K562 (cell line): ENCODE data around the gene ABHD4. TPM values are rescaled to one million over a fixed set of nuclear protein-coding genes. Genes with fewer than 3 reads are reported as not detected.
A peak's percentile ranks its signal among the peaks of the same experiment; 100 is the strongest.

Source experiments
- ATF3 ChIP-seq, 2 experiments: fragments of 450-650 bp in 1 of 2; sonication (generic) in 1 of 2; formaldehyde crosslinking in 1 of 2; IDR thresholded peaks in 1 of 2; conservative IDR thresholded peaks in 1 of 2; 2 replicates each; pipeline versions ENCODE4 v1.6.1 to v1.8.1; 2016 to 2023; ENCODE audit warnings: mild to moderate bottlenecking in 2 of 2, moderate library complexity in 2 of 2, inconsistent platforms in 1 of 2, missing genetic modification reagents in 1 of 2
- ATF7 ChIP-seq: fragments of 450-650 bp; IDR thresholded peaks from 2 replicates; pipeline ENCODE4 v1.7.1; 2014; ENCODE audit warnings: mild to moderate bottlenecking, moderate library complexity
- BRF1 ChIP-seq: IDR thresholded peaks from 3 replicates; pipeline ENCODE4 v1.6.1; 2011; ENCODE audit warnings: borderline replicate concordance, mild to moderate bottlenecking; ENCODE audit not compliant: insufficient read length; ENCODE audit errors: extremely low read depth
- CEBPB ChIP-seq: fragments of 450-650 bp; IDR thresholded peaks from 2 replicates; pipeline ENCODE4 v1.6.1; 2016; ENCODE audit warnings: missing genetic modification characterization, missing compliant biosample characterization
- CEBPG ChIP-seq, 3 experiments: fragments of 200-800 bp in 1 of 3; sonication (Bioruptor generic) in 1 of 3; sonication (generic) in 1 of 3; formaldehyde crosslinking in 1 of 3; IDR thresholded peaks in 2 of 3; conservative IDR thresholded peaks in 1 of 3; 2 replicates each; pipeline versions ENCODE4 v1.6.1 to v1.8.0; 2016 to 2022; ENCODE audit warnings: missing compliant biosample characterization in 2 of 3, missing genetic modification characterization in 2 of 3, mild to moderate bottlenecking in 1 of 3, missing genetic modification reagents in 1 of 3
- GTF2E2 ChIP-seq: fragments of 200-800 bp; sonication (Bioruptor generic); IDR thresholded peaks from 2 replicates; pipeline ENCODE4 v1.6.1; 2016; ENCODE audit warnings: missing genetic modification characterization, missing compliant biosample characterization
- HES1 ChIP-seq: fragments of 450-650 bp; IDR thresholded peaks from 2 replicates; pipeline ENCODE4 v1.6.1; 2016; ENCODE audit warnings: low read depth, mild to moderate bottlenecking, moderate library complexity
- HIVEP1 ChIP-seq: fragments of 250-450 bp; sonication (Bioruptor Pico); IDR thresholded peaks from 2 replicates; pipeline ENCODE4 v1.4.0; 2020; ENCODE audit warnings: mild to moderate bottlenecking
- HOXB6 ChIP-seq: fragments of 250-450 bp; sonication (Bioruptor Pico); IDR thresholded peaks from 2 replicates; pipeline ENCODE4 v1.5.1; 2022; ENCODE audit warnings: mild to moderate bottlenecking, borderline replicate concordance
- KLF1 ChIP-seq: fragments of 450-650 bp; IDR thresholded peaks from 2 replicates; pipeline ENCODE4 v1.6.1; 2016; ENCODE audit warnings: missing genetic modification characterization, missing compliant biosample characterization
- OTX1 ChIP-seq: fragments of 450-650 bp; formaldehyde crosslinking; IDR thresholded peaks from 2 replicates; pipeline ENCODE4 v1.4.0; 2022; ENCODE audit warnings: mild to moderate bottlenecking
- PBX2 ChIP-seq, 2 experiments: IDR thresholded peaks in 1 of 2; conservative IDR thresholded peaks in 1 of 2; 2 replicates each; pipeline ENCODE4 v1.6.1; 2016; ENCODE audit warnings: low read depth in 2 of 2, mild to moderate bottlenecking in 1 of 2, missing compliant biosample characterization in 1 of 2, missing genetic modification characterization in 1 of 2, moderate library complexity in 1 of 2
- PHB ChIP-seq: fragments of 250-450 bp; sonication (Bioruptor Pico); IDR thresholded peaks from 2 replicates; pipeline ENCODE4 v1.5.0; 2021
- PTRF ChIP-seq: fragments of 450-650 bp; IDR thresholded peaks from 2 replicates; pipeline ENCODE4 v1.6.1; 2016; ENCODE audit warnings: mild to moderate bottlenecking, missing genetic modification characterization, missing compliant biosample characterization
- RFX5 ChIP-seq: IDR thresholded peaks from 2 replicates; pipeline ENCODE4 v1.6.1; 2011; ENCODE audit warnings: low read depth, mild to moderate bottlenecking, improper control_type of control experiment, low read length
- SIRT6 ChIP-seq: IDR thresholded peaks from one replicate; pipeline ENCODE4 v1.6.1; 2012; ENCODE audit warnings: low read depth, mild to moderate bottlenecking, control low read depth, inconsistent platforms, low read length, moderate library complexity
- SRSF9 ChIP-seq: fragments of 200-400 bp; formaldehyde crosslinking; IDR thresholded peaks from 2 replicates; pipeline ENCODE4 v1.6.1; 2017; ENCODE audit warnings: low read depth, low read length, borderline replicate concordance
- TAF9B ChIP-seq: fragments of 450-650 bp; IDR thresholded peaks from 2 replicates; pipeline ENCODE4 v1.6.1; 2018; ENCODE audit warnings: mild to moderate bottlenecking; ENCODE audit not compliant: partially characterized antibody
- TRIM24 ChIP-seq, 2 experiments: fragments of 450-650 bp; IDR thresholded peaks; 2 replicates each; pipeline ENCODE4 v1.6.1; 2016
- ZEB2 ChIP-seq: fragments of 450-650 bp; IDR thresholded peaks from 2 replicates; pipeline ENCODE4 v1.6.1; 2016
- ZNF175 ChIP-seq: fragments of 200-800 bp; sonication (Bioruptor generic); IDR thresholded peaks from 2 replicates; pipeline ENCODE4 v1.6.1; 2016; ENCODE audit warnings: low read depth, mild to moderate bottlenecking, missing genetic modification characterization, missing compliant biosample characterization
- ZNF639 ChIP-seq, 2 experiments: fragments of 200-800 bp in 1 of 2; sonication (Bioruptor generic) in 1 of 2; sonication (generic) in 1 of 2; formaldehyde crosslinking in 1 of 2; IDR thresholded peaks in 1 of 2; conservative IDR thresholded peaks in 1 of 2; 2 replicates each; pipeline versions ENCODE4 v1.5.0 to v1.6.1; 2016 to 2020; ENCODE audit warnings: missing compliant biosample characterization in 1 of 2, missing genetic modification characterization in 1 of 2, missing genetic modification reagents in 1 of 2
- polyA plus RNA-seq, 8 experiments: library from polyadenylated mRNA; depleted of rRNA in 4 of 8; stranded (reverse) in 5 of 8; unstranded in 3 of 8; fragments of >200 nt; fragmentation: Nextera tagmentation in 2 of 8; fragmentation: Illumina TruSeq in 1 of 8; extraction: Ambion mirVana in 2 of 8; extraction: Trizol in 1 of 8; gene quantifications; 2 replicates each; pipeline versions ENCODE4 v1.2.1 to v1.2.3, GENCODE V29; 2011 to 2014; ENCODE audit warnings: inconsistent platforms in 1 of 8, missing spikeins in 1 of 8
- total RNA-seq, 7 experiments: library from RNA; depleted of rRNA in 6 of 7; stranded (reverse); fragments of >200 nt in 6 of 7; fragmentation: Illumina TruSeq in 2 of 7; extraction: Trizol in 2 of 7; gene quantifications; 2 replicates each; pipeline versions ENCODE4 v1.2.1 to v1.2.3, GENCODE V29; 2011 to 2021; ENCODE audit warnings: low replicate concordance in 1 of 7

ABHD4 gene
- total and polyA plus RNA-seq, 9 of the 15 experiments (the other 6 are each of a cell fraction or from before 2014, with no cell fraction given): 3.6 to 12.0 (median 7.2) TPM

DNA sequence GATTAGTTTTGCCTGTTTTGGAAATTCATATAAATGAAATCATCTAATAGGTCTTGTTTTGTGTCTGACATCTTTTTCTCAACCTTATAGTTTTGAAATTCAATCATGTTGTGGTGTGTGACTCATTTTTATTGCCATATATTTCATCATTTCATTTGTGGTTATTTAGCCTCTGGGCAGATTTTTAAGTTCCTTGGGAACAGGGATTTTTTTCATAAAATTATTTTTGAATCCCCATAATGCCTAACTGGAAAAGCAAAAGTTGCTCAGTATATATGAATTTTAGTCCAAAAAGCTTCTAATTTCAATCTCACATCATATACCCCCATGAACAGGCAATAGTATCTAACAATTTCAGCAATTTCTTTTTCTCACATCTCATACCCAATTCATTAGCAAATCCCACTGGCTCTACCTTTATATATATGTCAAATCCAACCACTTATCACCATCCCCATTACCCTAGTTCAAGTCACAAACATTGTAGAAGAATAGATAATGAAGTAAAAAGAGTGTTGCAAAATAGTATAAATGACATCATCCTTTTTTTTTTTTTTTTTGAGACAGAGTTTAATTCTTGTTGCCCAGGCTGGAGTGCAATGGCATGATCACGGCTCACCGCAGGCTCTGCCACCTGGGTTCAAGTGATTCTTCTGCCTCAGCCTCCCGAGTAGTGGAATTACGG lies 48.6 kb downstream of the ABHD4 start (continued):
- no peak for TF ChIP-seq PBX2 (CRISPR knock-in tag; IDR thresholded peaks at IDR 0.05; ENCODE audit: low read depth)
- TF ChIP-seq PBX2 (tag; conservative IDR thresholded peaks at IDR 0.05; ENCODE audit: low read depth): no peak
- no peak for TF ChIP-seq OTX1 (CRISPR knock-in tag)
- no peak for TF ChIP-seq HOXB6 (CRISPR knock-in tag)
- no peak for TF ChIP-seq TAF9B
- no peak for TF ChIP-seq CEBPG (CRISPR knock-in tag; IDR thresholded peaks at IDR 0.05)
- TF ChIP-seq CEBPG (tag; conservative IDR thresholded peaks at IDR 0.05 in 1 of 2, IDR thresholded peaks at IDR 0.05 in 1 of 2): peak; percentile 73 to 95
- TF ChIP-seq ATF3 (IDR thresholded peaks at IDR 0.05): peak; percentile 76
- TF ChIP-seq ATF3 (CRISPR knock-in tag; conservative IDR thresholded peaks at IDR 0.05): no peak
- TF ChIP-seq CEBPB (tag): peak; percentile 54
- no peak for TF ChIP-seq BRF1
- peak; percentile 28 to 51; a peak in 2 of 4 replicates for TF ChIP-seq TRIM24 (IDR thresholded peaks at IDR 0.05)
- no peak for TF ChIP-seq RFX5
- TF ChIP-seq GTF2E2 (tag): no peak
- no peak for TF ChIP-seq HIVEP1
- TF ChIP-seq ZNF639 (CRISPR knock-in tag; conservative IDR thresholded peaks at IDR 0.05 in 1 of 2, IDR thresholded peaks at IDR 0.05 in 1 of 2): no peak
- TF ChIP-seq HES1: no peak
- TF ChIP-seq ZEB2: no peak
- TF ChIP-seq ZNF175 (CRISPR knock-in tag): peak; percentile 60
- TF ChIP-seq PTRF (tag): no peak
- no peak for TF ChIP-seq SIRT6
- TF ChIP-seq KLF1 (tag): no peak
- TF ChIP-seq PHB: no peak
- no peak for TF ChIP-seq SRSF9
- TF ChIP-seq ATF7: peak; percentile 76; the same call in 1 of the 2 replicates
